Trophoblast cell (in vitro differentiated cells and primary cell): ENCODE results near the gene SLC29A3.

Experiments used
- DNase-seq, 2 donors: peaks; one replicate each; pipeline ENCODE4 v3.0.0-alpha.2; 2016
- H2AFZ ChIP-seq: 2 replicates; pipeline ENCODE4 v1.6.1; 2013; ENCODE audit warnings: low read length, moderate library complexity, mild to moderate bottlenecking; ENCODE audit not compliant: insufficient read depth, poor library complexity
- H2AK5ac ChIP-seq: 2 replicates; pipeline ENCODE4 v1.6.1; 2013; ENCODE audit warnings: mild to moderate bottlenecking, low read length
- H2BK120ac ChIP-seq: 2 replicates; pipeline ENCODE4 v1.6.1; 2013; ENCODE audit warnings: low read length, mild to moderate bottlenecking, moderate library complexity; ENCODE audit not compliant: insufficient read depth, poor library complexity
- H2BK12ac ChIP-seq: 2 replicates; pipeline ENCODE4 v1.6.1; 2013; ENCODE audit warnings: mild to moderate bottlenecking, low read length, moderate library complexity
- H2BK5ac ChIP-seq: 2 replicates; pipeline ENCODE4 v1.6.1; 2013; ENCODE audit warnings: low read length, low read depth, moderate library complexity, mild to moderate bottlenecking; ENCODE audit not compliant: poor library complexity
- H3K14ac ChIP-seq: 2 replicates; pipeline ENCODE4 v1.6.1; 2013; ENCODE audit warnings: mild to moderate bottlenecking, low read length
- H3K18ac ChIP-seq: 2 replicates; pipeline ENCODE4 v1.6.1; 2013; ENCODE audit warnings: mild to moderate bottlenecking, low read length
- H3K23ac ChIP-seq: 2 replicates; pipeline ENCODE4 v1.6.1; 2013; ENCODE audit warnings: low read length
- H3K27ac ChIP-seq: 2 replicates; pipeline ENCODE4 v1.5.1; 2013; ENCODE audit warnings: low read depth, mild to moderate bottlenecking, inconsistent platforms, low read length, moderate library complexity
- H3K27me3 ChIP-seq: 2 replicates; pipeline ENCODE4 v1.6.1; 2013; ENCODE audit warnings: inconsistent platforms, mild to moderate bottlenecking, low read length, moderate library complexity; ENCODE audit not compliant: insufficient read depth
- H3K36me3 ChIP-seq, 2 experiments: 1 replicate in 1 of 2; 2 replicates in 1 of 2; pipeline ENCODE4 v1.6.1; 2013; ENCODE audit warnings: low read length in 2 of 2, mild to moderate bottlenecking in 2 of 2, moderate library complexity in 1 of 2; ENCODE audit not compliant: insufficient read depth in 2 of 2, control insufficient read depth in 1 of 2
- H3K4ac ChIP-seq: 2 replicates; pipeline ENCODE4 v1.6.1; 2013; ENCODE audit warnings: low read depth, mild to moderate bottlenecking, low read length, moderate library complexity
- H3K4me1 ChIP-seq, 2 experiments: 1 replicate in 1 of 2; 2 replicates in 1 of 2; pipeline ENCODE4 v1.6.1; 2013; ENCODE audit warnings: low read length in 2 of 2, mild to moderate bottlenecking in 2 of 2, moderate library complexity in 1 of 2; ENCODE audit not compliant: insufficient read depth in 2 of 2, control insufficient read depth in 1 of 2
- H3K4me2 ChIP-seq: 2 replicates; pipeline ENCODE4 v1.6.1; 2013; ENCODE audit warnings: inconsistent platforms, mild to moderate bottlenecking, low read length, moderate library complexity
- H3K4me3 ChIP-seq: 2 replicates; pipeline ENCODE4 v1.5.1; 2013; ENCODE audit warnings: mild to moderate bottlenecking, low read depth, low read length, inconsistent platforms
- H3K79me1 ChIP-seq: one replicate; pipeline ENCODE4 v1.6.1; 2013; ENCODE audit warnings: low read length
- H3K79me2 ChIP-seq: 2 replicates; pipeline ENCODE4 v1.6.1; 2013; ENCODE audit warnings: low read length, mild to moderate bottlenecking; ENCODE audit not compliant: control insufficient read depth, insufficient read depth, poor library complexity
- H3K9ac ChIP-seq: 2 replicates; pipeline ENCODE4 v1.6.1; 2013; ENCODE audit warnings: mild to moderate bottlenecking, low read length
- H3K9me3 ChIP-seq: 2 replicates; pipeline ENCODE4 v1.6.1; 2013; ENCODE audit warnings: low read depth, mild to moderate bottlenecking, control low read depth, inconsistent platforms, low read length; ENCODE audit not compliant: insufficient read depth
- H4K12ac ChIP-seq: 2 replicates; pipeline ENCODE4 v1.6.1; 2013; ENCODE audit warnings: low read depth, mild to moderate bottlenecking, low read length, moderate library complexity
- H4K8ac ChIP-seq: 2 replicates; pipeline ENCODE4 v1.6.1; 2013; ENCODE audit warnings: low read depth, mild to moderate bottlenecking, low read length, moderate library complexity
- H4K91ac ChIP-seq: one replicate; pipeline ENCODE4 v1.6.1; 2013; ENCODE audit warnings: low read depth, mild to moderate bottlenecking, low read length, moderate library complexity
- WGBS: extraction: QIAGEN DNeasy Blood & Tissue Kit; methylation state at CpG from one replicate; pipeline ENCODE4 v1.1.7; 2013; ENCODE audit warnings: missing lambda C conversion rate; ENCODE audit not compliant: insufficient read length, insufficient coverage; ENCODE audit errors: extremely low coverage; 5-methylcytosine and 5-hydroxymethylcytosine counted together

The SLC29A3 gene

DNA sequence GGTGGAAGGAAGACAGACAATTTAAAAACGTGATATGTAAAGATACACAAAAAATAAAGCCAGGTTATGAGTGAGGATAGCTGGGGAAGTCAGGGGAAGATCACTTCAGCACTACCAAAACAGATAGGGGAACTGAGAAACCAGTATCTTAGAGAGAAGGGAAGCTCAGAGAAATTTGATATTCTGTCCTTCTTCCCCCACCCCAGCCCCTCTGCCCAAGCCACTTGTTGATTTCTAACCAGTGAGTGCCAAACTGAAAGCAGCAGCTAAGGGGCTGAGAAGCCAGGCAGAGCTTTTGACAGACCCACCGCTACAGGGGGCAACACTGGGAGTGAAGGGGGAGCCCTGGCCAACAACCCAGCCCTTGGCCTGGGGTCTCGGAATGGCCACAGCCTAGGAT, 9.1 kb upstream of the SLC29A3 start:
- H3K79me2 ChIP-seq = no peaks in the 10 kb centered on the region
- no CpG with 5 or more reads among the region's 3 CpGs for WGBS
- H4K12ac ChIP-seq = no peak overlapping the region
- no peak for DNase-seq
- H3K14ac ChIP-seq = no peak overlapping the region
- H2BK12ac ChIP-seq = no peak overlapping the region
- no peak overlapping the region for H2AFZ ChIP-seq
- no peak overlapping the region for H4K91ac ChIP-seq
- no peaks in the 10 kb centered on the region for H3K27me3 ChIP-seq
- H3K23ac ChIP-seq = no peak overlapping the region
- no peak overlapping the region for H3K4ac ChIP-seq
- no peak overlapping the region for H3K4me2 ChIP-seq
- no peaks in the 10 kb centered on the region for H3K9me3 ChIP-seq
- H2BK5ac ChIP-seq = no peak overlapping the region
- H3K18ac ChIP-seq = no peak overlapping the region
- H2BK120ac ChIP-seq = no peak overlapping the region
- no peaks in the 10 kb centered on the region for H3K79me1 ChIP-seq
- H4K8ac ChIP-seq = no peak overlapping the region
- H3K4me1 ChIP-seq = peaks cover 3 to 4% of the 10 kb centered on the region in 2 experiments
- no peak overlapping the region for H3K9ac ChIP-seq
- H3K27ac ChIP-seq = no peak overlapping the region
- no peak overlapping the region for H2AK5ac ChIP-seq
- peaks cover 0 to 13% of the 10 kb centered on the region in 2 experiments for H3K36me3 ChIP-seq
- no peak overlapping the region for H3K4me3 ChIP-seq

DNA sequence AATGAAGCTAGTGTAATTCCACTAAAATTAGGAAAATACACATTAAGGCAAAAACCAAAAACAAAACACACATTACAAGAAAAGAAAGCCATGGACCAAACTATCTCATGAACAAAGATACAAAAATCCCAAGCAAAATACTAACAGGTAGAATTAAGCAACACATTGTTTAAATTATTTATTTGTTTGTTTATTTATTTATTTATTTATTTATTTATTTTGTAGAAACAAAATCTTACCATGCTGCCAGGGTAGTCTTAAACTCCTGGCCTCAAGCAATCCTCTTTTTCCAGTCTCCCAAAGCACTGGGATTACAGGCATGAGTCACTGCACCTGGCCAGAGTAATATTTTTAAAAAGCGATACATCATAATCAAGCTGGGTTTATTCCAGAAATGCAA, 6.8 kb upstream of the SLC29A3 start:
- Histone ChIP-seq H3K14ac (no peak overlapping the region), H3K27me3 (no peaks in the 10 kb centered on the region), H3K23ac (no peak overlapping the region), H2BK120ac (no peak overlapping the region), H3K4ac (no peak overlapping the region), H3K4me3 (no peak overlapping the region), H3K9ac (no peak overlapping the region), H3K79me2 (no peaks in the 10 kb centered on the region), H3K9me3 (peaks cover 1% of the 10 kb centered on the region), H4K12ac (no peak overlapping the region), H3K27ac (no peak overlapping the region), H3K4me2 (no peak overlapping the region), H2BK5ac (no peak overlapping the region), H3K18ac (no peak overlapping the region), H2BK12ac (no peak overlapping the region), H3K79me1 (no peaks in the 10 kb centered on the region), H4K8ac (no peak overlapping the region), H2AK5ac (no peak overlapping the region), H4K91ac (no peak overlapping the region), H2AFZ (no peak overlapping the region), H3K4me1 (peaks cover 3 to 4% of the 10 kb centered on the region in 2 experiments), H3K36me3 (peaks cover 0 to 2% of the 10 kb centered on the region in 2 experiments)
- no CpG with 5 or more reads among the region's 1 CpG for WGBS
- no peak for DNase-seq

DNA sequence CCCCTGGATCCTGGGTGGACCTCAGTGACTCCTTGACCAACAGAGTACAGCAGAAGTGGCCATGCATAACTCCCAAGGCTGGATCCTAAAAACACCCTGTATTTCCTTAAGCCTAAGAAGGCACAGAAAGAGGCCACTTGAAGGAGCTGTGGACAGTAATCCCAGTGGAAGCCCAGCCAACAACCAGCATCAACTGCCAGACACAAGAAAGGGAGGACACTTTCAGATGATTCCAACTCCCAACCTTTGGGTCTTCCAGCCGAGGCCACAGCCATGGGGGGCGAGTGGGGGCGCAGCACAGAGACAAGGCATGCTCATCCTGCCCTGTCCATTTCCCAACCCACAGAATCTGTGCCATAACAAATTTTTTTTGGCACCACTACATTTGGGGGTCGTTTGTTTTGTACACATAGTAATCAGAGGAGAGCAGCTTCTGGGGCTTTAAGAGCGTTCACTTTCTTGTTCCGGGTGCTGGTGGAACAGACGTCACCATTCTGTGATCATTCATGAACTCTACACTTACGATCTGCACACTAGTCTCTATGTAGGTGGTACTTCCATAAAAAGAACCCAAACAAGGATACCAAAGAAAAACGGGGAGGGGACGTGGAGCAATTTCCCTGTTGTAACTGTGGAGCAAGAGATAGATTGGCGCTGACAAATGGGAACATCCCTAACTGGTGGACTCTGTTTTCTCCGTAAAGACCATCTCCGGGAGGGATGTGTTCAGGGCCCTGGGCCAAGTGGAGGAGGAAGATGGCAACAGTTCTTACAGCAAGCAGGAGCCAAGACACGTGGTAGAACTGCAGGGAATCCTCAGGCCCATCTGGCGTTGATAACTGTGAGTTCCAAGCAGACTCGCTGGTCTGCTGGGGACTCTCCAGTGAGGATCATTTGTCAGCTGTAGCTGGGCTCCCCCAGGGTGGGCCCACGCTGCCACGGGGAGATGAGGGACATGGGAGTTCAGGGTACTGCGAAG, 6.0 kb upstream of the SLC29A3 start:
- no CpG with 5 or more reads among the region's 19 CpGs for WGBS

DNA sequence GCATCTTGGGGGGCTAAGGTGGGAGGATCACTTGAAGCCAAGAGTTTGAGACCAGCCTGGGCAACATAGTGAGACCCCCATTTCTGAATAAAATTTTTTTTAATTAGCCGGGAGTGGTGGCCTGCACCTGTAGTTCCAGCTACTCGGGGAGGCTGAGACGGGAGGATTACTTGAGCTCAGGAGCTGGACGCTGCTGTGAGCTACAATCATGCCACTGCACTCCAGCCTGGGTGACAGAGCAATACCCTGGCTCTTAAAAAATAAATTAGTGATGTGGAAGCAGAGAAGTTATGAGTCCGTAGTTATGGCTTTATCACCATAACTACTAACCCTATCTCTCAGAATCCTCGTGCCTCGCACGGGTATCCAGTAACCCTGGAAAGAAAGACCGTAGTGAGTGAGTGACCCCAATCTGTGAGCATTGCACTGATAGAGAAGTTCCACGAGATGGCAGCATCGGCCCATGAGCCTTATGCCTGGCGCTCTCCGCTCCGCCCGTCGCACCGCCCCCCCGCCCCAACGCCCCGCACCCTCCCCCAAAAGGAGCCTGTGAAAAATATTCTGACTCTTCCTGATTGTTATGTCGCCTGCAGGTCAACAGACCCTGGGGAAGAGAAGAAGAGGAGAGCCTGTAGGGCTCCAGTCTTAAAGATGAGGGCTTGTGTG, 4.9 kb upstream of the SLC29A3 start:
- peak overlapping the region; percentile 38 for H3K4me2 ChIP-seq
- H3K18ac ChIP-seq = no peak overlapping the region
- WGBS = no CpG with 5 or more reads among the region's 21 CpGs
- H3K79me1 ChIP-seq = peaks cover 4% of the 10 kb centered on the region
- H3K9me3 ChIP-seq = peaks cover 2% of the 10 kb centered on the region
- H3K4me1 ChIP-seq = peaks cover 0 to 3% of the 10 kb centered on the region in 2 experiments
- no peak overlapping the region for H3K23ac ChIP-seq
- no peaks in the 10 kb centered on the region for H3K27me3 ChIP-seq
- H2BK120ac ChIP-seq = no peak overlapping the region
- H3K36me3 ChIP-seq = peaks cover 0 to 2% of the 10 kb centered on the region in 2 experiments
- H4K91ac ChIP-seq = no peak overlapping the region
- H2AK5ac ChIP-seq = no peak overlapping the region
- H3K9ac ChIP-seq = no peak overlapping the region
- H3K4ac ChIP-seq = no peak overlapping the region
- DNase-seq = peak in 1 of 2 donors; percentile 56
- H2BK5ac ChIP-seq = no peak overlapping the region
- no peak overlapping the region for H2AFZ ChIP-seq
- no peak overlapping the region for H3K14ac ChIP-seq
- H4K8ac ChIP-seq = no peak overlapping the region
- H2BK12ac ChIP-seq = no peak overlapping the region
- no peak overlapping the region for H4K12ac ChIP-seq
- no peak overlapping the region for H3K4me3 ChIP-seq
- no peak overlapping the region for H3K27ac ChIP-seq
- peaks cover under 1% of the 10 kb centered on the region for H3K79me2 ChIP-seq

More for the DNA sequence above, 6.0 kb upstream of the SLC29A3 start:
- no peak overlapping the region for H4K12ac ChIP-seq
- no peaks in the 10 kb centered on the region for H3K79me2 ChIP-seq
- no peak overlapping the region for H3K9ac ChIP-seq
- no peak overlapping the region for H2BK120ac ChIP-seq
- H3K27me3 ChIP-seq = no peaks in the 10 kb centered on the region
- no peak for DNase-seq
- no peak overlapping the region for H3K4me3 ChIP-seq
- H3K18ac ChIP-seq = no peak overlapping the region
- H3K79me1 ChIP-seq = no peaks in the 10 kb centered on the region
- H3K27ac ChIP-seq = no peak overlapping the region
- no peak overlapping the region for H2AFZ ChIP-seq
- H2BK5ac ChIP-seq = no peak overlapping the region
- no peak overlapping the region for H4K91ac ChIP-seq
- no peak overlapping the region for H3K4me2 ChIP-seq
- peaks cover 2% of the 10 kb centered on the region for H3K9me3 ChIP-seq
- H3K14ac ChIP-seq = no peak overlapping the region
- no peak overlapping the region for H3K23ac ChIP-seq
- no peaks in the 10 kb centered on the region for H3K4me1 ChIP-seq
- no peak overlapping the region for H2BK12ac ChIP-seq
- H2AK5ac ChIP-seq = no peak overlapping the region
- H3K36me3 ChIP-seq = peaks cover 0 to 2% of the 10 kb centered on the region in 2 experiments
- H4K8ac ChIP-seq = no peak overlapping the region
- H3K4ac ChIP-seq = no peak overlapping the region
